HEK293T (cell line): ENCODE data around the gene SLCO3A1.
A peak's percentile ranks its signal among the peaks of the same experiment; 100 is the strongest.

Source experiments
- CTCF ChIA-PET: fragments of 350-600 bp; formaldehyde crosslinking; extraction: SDS; loops from one replicate; lab custom pipeline; 2021; ENCODE audit warnings: antibody characterized with exemption, inconsistent platforms; lab: Yijun Ruan, JAX
- POLR2A ChIA-PET: fragments of 350-600 bp; formaldehyde crosslinking; extraction: SDS; loops from one replicate; lab custom pipeline; 2020; ENCODE audit warnings: antibody characterized with exemption, inconsistent platforms; lab: Yijun Ruan, JAX
- DNase-seq: peaks from one replicate; pipeline ENCODE4 v3.0.0; 2012; ENCODE audit warnings: mixed read lengths; ENCODE audit errors: extremely low spot score
- ARNT ChIP-seq: fragments of 450-650 bp; IDR thresholded peaks from 2 replicates; pipeline ENCODE4 v1.6.1; 2017; ENCODE audit warnings: mild to moderate bottlenecking
- BHLHE40 ChIP-seq: fragments of 450-650 bp; IDR thresholded peaks from 2 replicates; pipeline ENCODE4 v1.6.1; 2016; ENCODE audit warnings: mild to moderate bottlenecking, moderate library complexity, borderline replicate concordance
- CTBP1 ChIP-seq: fragments of 450-650 bp; IDR thresholded peaks from 2 replicates; pipeline ENCODE4 v1.6.1; 2016; ENCODE audit warnings: borderline replicate concordance
- ELF4 ChIP-seq: fragments of 450-650 bp; IDR thresholded peaks from 2 replicates; pipeline ENCODE4 v1.6.1; 2017; ENCODE audit warnings: antibody characterized with exemption
- FOXA1 ChIP-seq: fragments of 450-650 bp; IDR thresholded peaks from 2 replicates; pipeline ENCODE4 v1.6.1; 2016; ENCODE audit warnings: mild to moderate bottlenecking
- FOXK2 ChIP-seq: fragments of 450-650 bp; IDR thresholded peaks from 2 replicates; pipeline ENCODE4 v1.6.1; 2016; ENCODE audit warnings: mild to moderate bottlenecking
- FOXM1 ChIP-seq: fragments of 450-650 bp; IDR thresholded peaks from 2 replicates; pipeline ENCODE4 v1.6.1; 2017; ENCODE audit warnings: mild to moderate bottlenecking, borderline replicate concordance
- HDGF ChIP-seq: fragments of 450-650 bp; IDR thresholded peaks from 2 replicates; pipeline ENCODE4 v1.6.1; 2017; ENCODE audit warnings: antibody characterized with exemption, borderline replicate concordance
- L3MBTL2 ChIP-seq: fragments of 450-650 bp; conservative IDR thresholded peaks from 2 replicates; pipeline ENCODE4 v1.6.1; 2016; ENCODE audit warnings: mild to moderate bottlenecking
- LEF1 ChIP-seq: fragments of 450-650 bp; IDR thresholded peaks from 2 replicates; pipeline ENCODE4 v1.6.1; 2017; ENCODE audit warnings: mild to moderate bottlenecking, borderline replicate concordance
- NFRKB ChIP-seq: fragments of 450-650 bp; IDR thresholded peaks from 2 replicates; pipeline ENCODE4 v1.6.1; 2016; ENCODE audit warnings: mild to moderate bottlenecking, moderate library complexity
- SP1 ChIP-seq: fragments of 450-650 bp; IDR thresholded peaks from 2 replicates; pipeline ENCODE4 v1.6.1; 2017
- SUZ12 ChIP-seq: fragments of 450-650 bp; IDR thresholded peaks from 2 replicates; pipeline ENCODE4 v1.6.1; 2016; ENCODE audit warnings: mild to moderate bottlenecking
- TARDBP ChIP-seq: fragments of 450-650 bp; IDR thresholded peaks from 2 replicates; pipeline ENCODE4 v1.6.1; 2016
- ZNF384 ChIP-seq: fragments of 450-650 bp; IDR thresholded peaks from 2 replicates; pipeline ENCODE4 v1.6.1; 2016
- TF ChIP-seq, protein P1 (sequence below): fragments of 450-650 bp; IDR thresholded peaks from 2 replicates; pipeline ENCODE4 v1.6.1; 2016

The SLCO3A1 gene

DNA sequence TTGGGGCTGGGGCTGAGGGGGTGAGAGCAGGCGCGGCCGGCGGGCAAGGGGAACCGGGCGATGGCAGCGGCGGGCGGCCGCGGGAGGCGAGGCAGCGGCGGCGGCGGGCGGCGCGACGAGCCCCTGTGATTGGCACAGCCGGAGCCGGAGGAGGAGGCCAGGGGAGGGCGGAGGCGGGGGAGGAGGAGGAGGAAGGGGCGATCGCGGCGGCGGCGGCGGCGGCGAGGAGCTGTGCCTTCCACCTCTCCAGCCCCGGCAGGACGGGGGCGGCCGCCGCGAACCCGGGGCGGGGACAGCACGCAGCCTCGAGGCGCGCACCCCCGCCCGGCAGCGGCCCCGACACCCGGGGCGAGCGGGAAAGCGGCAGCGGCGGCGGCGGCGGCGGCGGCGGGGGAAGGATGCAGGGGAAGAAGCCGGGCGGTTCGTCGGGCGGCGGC is at the start of gene SLCO3A1:
Gene SLCO3A1, plus strand, starts transcription at position 198 of the 437 bp plus-strand sequence.
- TF ChIP-seq L3MBTL2 (no peak), BHLHE40 (no peak), FOXA1 (no peak), SP1 (no peak), LEF1 (no peak), NFRKB (no peak), ZNF384 (no peak), ELF4 (no peak), CTBP1 (no peak), HDGF (no peak), ARNT (no peak), TARDBP (no peak), FOXK2 (no peak), FOXM1 (no peak), SUZ12 (no peak)
- TF ChIP-seq, protein P1, sequence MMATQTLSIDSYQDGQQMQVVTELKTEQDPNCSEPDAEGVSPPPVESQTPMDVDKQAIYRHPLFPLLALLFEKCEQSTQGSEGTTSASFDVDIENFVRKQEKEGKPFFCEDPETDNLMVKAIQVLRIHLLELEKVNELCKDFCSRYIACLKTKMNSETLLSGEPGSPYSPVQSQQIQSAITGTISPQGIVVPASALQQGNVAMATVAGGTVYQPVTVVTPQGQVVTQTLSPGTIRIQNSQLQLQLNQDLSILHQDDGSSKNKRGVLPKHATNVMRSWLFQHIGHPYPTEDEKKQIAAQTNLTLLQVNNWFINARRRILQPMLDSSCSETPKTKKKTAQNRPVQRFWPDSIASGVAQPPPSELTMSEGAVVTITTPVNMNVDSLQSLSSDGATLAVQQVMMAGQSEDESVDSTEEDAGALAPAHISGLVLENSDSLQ, result no peak
- peak; percentile 58 for DNase-seq
- POLR2A ChIA-PET, result no interaction called here
- CTCF ChIA-PET, result interaction anchor here (0.7 to 1.0 kb wide), 4 partner anchors 9 to 224 kb away, joined by 3 to 6 read pairs (median 3); no protein-coding TSS in a partner anchor

DNA sequence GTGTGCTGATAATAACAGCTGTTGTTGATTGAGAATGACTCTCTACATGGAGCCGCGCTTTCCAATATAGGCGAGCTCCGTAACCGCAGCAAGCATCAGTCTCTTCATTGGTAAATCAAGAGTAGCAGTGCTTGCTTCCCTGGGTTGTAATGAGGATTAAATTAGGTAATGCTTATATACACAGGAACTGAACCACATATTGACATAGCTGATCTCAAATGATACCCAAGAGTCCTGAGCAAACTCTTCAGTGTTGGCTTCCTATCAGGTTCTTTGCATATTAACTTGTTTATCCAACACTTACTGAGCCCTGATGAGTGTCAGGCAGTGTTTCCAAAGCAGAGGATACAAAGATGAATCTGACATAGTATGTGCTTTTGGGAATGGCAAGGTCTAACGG is 46.4 kb upstream of the SLCO3A1 start:
- CTCF ChIA-PET, result no interaction called here
- POLR2A ChIA-PET, result no interaction called here
- TF ChIP-seq ELF4, result no peak
- no peak for TF ChIP-seq NFRKB
- no peak for TF ChIP-seq HDGF
- TF ChIP-seq FOXA1, result no peak
- TF ChIP-seq TARDBP, result no peak
- TF ChIP-seq, protein P1, result no peak
- no peak for DNase-seq

GRCh38 chr15:91813924-91814323 is 39.6 kb upstream of the SLCO3A1 start:
- CTCF ChIA-PET, result interaction anchor here (0.5 kb wide), 1 partner anchor 269 kb away, joined by 3 read pairs; no protein-coding TSS in a partner anchor
- DNase-seq, result no peak
- POLR2A ChIA-PET, result no interaction called here
- TF ChIP-seq BHLHE40 (no peak), HDGF (no peak), FOXK2 (no peak), SUZ12 (no peak), ELF4 (no peak), TARDBP (no peak), CTBP1 (no peak), L3MBTL2 (no peak), SP1 (no peak), FOXM1 (no peak)
- TF ChIP-seq, protein P1, result no peak

DNA sequence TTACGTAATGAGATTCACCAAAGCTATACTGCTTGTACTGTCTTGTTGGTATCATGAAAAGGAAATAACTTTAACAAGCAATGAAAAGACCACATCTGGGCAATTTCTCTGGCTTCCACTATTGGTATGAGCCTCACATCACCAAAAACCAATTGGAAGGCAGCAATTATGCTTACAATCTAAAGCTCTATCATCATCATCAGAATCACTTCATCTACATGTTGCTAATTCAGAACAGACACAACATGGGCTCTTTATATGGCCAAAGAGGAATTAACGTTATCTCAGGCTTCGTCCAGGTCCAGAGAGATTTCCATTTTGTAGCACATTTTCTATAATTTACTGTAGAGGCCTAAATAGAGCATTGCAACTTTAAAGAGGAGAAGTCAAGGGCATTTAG is 36.6 kb upstream of the SLCO3A1 start:
- ChIA-PET CTCF (no interaction called here), POLR2A (no interaction called here)
- no peak for DNase-seq
- TF ChIP-seq ELF4 (no peak), ARNT (no peak), ZNF384 (no peak), LEF1 (no peak), FOXM1 (no peak), SUZ12 (no peak), FOXA1 (no peak), HDGF (no peak), SP1 (no peak)

GRCh38 chr15:91821458-91821857 is 32.0 kb upstream of the SLCO3A1 start:
- no peak for TF ChIP-seq TARDBP
- no peak for TF ChIP-seq CTBP1
- DNase-seq, result no peak
- CTCF ChIA-PET, result no interaction called here
- POLR2A ChIA-PET, result no interaction called here

DNA sequence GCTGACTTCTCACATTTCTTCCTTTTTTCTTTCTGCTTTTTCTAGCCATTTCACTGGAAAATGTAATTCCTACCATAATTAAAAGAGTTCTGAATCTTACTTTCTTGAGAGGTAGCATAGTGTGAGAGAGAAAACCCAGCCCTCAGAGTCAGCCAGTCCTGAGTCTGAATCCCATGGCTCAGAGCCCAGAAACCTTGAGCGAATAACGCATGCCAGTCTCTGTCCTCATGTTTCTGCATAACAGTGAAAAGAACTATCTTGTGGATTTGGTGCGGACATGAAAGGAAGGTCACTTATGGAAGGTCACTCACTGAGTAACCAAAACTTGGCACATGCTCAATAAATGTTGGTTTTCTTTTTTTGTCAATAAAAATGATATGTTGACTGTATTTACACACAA is 29.3 kb upstream of the SLCO3A1 start:
- DNase-seq, result no peak
- ChIA-PET CTCF (no interaction called here), POLR2A (no interaction called here)
- TF ChIP-seq ZNF384 (no peak), NFRKB (no peak), L3MBTL2 (no peak), FOXM1 (no peak), TARDBP (no peak)

DNA sequence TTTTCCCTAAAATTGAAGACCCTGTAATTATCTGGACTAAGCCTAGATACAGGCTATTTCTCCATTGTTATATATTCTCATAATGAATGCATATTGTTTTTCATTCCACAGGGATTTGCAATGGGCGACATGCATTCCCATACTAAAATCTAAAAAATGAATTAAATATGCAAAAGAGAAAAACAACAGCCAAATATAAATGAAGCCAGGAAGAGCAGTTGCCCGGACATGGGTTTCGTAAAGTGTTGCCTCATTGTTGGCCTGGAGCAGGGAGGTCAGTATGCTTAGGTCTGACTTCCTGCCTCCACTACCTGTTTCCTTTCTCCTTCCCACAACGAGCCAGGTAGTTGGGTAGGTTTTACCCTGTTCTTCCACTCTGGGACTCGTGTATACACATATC is 27.1 kb upstream of the SLCO3A1 start:
- TF ChIP-seq SP1, result no peak
- no peak for TF ChIP-seq ZNF384
- no peak for TF ChIP-seq FOXA1
- no peak for TF ChIP-seq CTBP1
- TF ChIP-seq FOXM1, result no peak
- no peak for TF ChIP-seq HDGF
- TF ChIP-seq TARDBP, result no peak
- TF ChIP-seq L3MBTL2, result no peak
- no peak for TF ChIP-seq ARNT
- TF ChIP-seq, protein P1, result no peak
- no peak for TF ChIP-seq LEF1
- TF ChIP-seq BHLHE40, result no peak
- TF ChIP-seq NFRKB, result no peak
- TF ChIP-seq SUZ12, result no peak
- no peak for TF ChIP-seq FOXK2
- CTCF ChIA-PET, result no interaction called here
- POLR2A ChIA-PET, result no interaction called here
- no peak for DNase-seq
